WTC11 (cell line): Measurements from ENCODE around the gene SLC24A4.

Source experiments
- CREB1 ChIP-seq: sonication (generic); formaldehyde crosslinking; IDR thresholded peaks from 2 replicates; pipeline ENCODE4 v1.8.0; 2023; ENCODE audit warnings: mild to moderate bottlenecking, missing genetic modification reagents
- FOXP4 ChIP-seq: sonication (generic); formaldehyde crosslinking; IDR thresholded peaks from 2 replicates; pipeline ENCODE4 v1.8.0; 2022; ENCODE audit warnings: mild to moderate bottlenecking, missing genetic modification reagents
- IRF1 ChIP-seq: sonication (generic); formaldehyde crosslinking; IDR thresholded peaks from 2 replicates; pipeline ENCODE4 v1.8.0; 2023; ENCODE audit warnings: missing genetic modification reagents
- NR2C2 ChIP-seq: sonication (generic); formaldehyde crosslinking; IDR thresholded peaks from 2 replicates; pipeline ENCODE4 v1.8.0; 2022; ENCODE audit warnings: mild to moderate bottlenecking, missing genetic modification reagents
- SP1 ChIP-seq: sonication (generic); formaldehyde crosslinking; conservative IDR thresholded peaks from 2 replicates; pipeline ENCODE4 v1.8.1; 2022; ENCODE audit warnings: missing genetic modification reagents
- TCF7 ChIP-seq: sonication (generic); formaldehyde crosslinking; IDR thresholded peaks from 2 replicates; pipeline ENCODE4 v1.8.0; 2022; ENCODE audit warnings: mild to moderate bottlenecking, low read depth, missing genetic modification reagents, moderate library complexity
- TF ChIP-seq, protein P1 (sequence below): fragments of 200-600 bp; IDR thresholded peaks from 2 replicates; pipeline ENCODE4 v1.8.0; 2022; ENCODE audit warnings: antibody characterized with exemption
- TF ChIP-seq, protein P2 (sequence below): sonication (generic); formaldehyde crosslinking; IDR thresholded peaks from 2 replicates; pipeline ENCODE4 v1.8.0; 2022; ENCODE audit warnings: mild to moderate bottlenecking, missing genetic modification reagents
- TF ChIP-seq, protein P3 (sequence below): sonication (generic); formaldehyde crosslinking; IDR thresholded peaks from 2 replicates; pipeline ENCODE4 v1.8.0; 2022; ENCODE audit warnings: mild to moderate bottlenecking, missing genetic modification reagents

GRCh38 chr14:92391726-92392125 lies 68.8 kb downstream of the SLC24A4 start:
- TF ChIP-seq, protein P1, sequence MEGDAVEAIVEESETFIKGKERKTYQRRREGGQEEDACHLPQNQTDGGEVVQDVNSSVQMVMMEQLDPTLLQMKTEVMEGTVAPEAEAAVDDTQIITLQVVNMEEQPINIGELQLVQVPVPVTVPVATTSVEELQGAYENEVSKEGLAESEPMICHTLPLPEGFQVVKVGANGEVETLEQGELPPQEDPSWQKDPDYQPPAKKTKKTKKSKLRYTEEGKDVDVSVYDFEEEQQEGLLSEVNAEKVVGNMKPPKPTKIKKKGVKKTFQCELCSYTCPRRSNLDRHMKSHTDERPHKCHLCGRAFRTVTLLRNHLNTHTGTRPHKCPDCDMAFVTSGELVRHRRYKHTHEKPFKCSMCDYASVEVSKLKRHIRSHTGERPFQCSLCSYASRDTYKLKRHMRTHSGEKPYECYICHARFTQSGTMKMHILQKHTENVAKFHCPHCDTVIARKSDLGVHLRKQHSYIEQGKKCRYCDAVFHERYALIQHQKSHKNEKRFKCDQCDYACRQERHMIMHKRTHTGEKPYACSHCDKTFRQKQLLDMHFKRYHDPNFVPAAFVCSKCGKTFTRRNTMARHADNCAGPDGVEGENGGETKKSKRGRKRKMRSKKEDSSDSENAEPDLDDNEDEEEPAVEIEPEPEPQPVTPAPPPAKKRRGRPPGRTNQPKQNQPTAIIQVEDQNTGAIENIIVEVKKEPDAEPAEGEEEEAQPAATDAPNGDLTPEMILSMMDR: no peak
- TF ChIP-seq IRF1 (CRISPR knock-in tag) (no peak), CREB1 (CRISPR knock-in tag) (no peak), SP1 (CRISPR knock-in tag) (no peak), NR2C2 (no peak), TCF7 (CRISPR knock-in tag) (no peak), FOXP4 (no peak)
- TF ChIP-seq, protein P2, sequence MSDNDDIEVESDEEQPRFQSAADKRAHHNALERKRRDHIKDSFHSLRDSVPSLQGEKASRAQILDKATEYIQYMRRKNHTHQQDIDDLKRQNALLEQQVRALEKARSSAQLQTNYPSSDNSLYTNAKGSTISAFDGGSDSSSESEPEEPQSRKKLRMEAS (CRISPR knock-in tag): no peak
- TF ChIP-seq, protein P3, sequence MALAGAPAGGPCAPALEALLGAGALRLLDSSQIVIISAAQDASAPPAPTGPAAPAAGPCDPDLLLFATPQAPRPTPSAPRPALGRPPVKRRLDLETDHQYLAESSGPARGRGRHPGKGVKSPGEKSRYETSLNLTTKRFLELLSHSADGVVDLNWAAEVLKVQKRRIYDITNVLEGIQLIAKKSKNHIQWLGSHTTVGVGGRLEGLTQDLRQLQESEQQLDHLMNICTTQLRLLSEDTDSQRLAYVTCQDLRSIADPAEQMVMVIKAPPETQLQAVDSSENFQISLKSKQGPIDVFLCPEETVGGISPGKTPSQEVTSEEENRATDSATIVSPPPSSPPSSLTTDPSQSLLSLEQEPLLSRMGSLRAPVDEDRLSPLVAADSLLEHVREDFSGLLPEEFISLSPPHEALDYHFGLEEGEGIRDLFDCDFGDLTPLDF (CRISPR knock-in tag): no peak
